ENCODE measurements around the gene OPA3.

DNA sequence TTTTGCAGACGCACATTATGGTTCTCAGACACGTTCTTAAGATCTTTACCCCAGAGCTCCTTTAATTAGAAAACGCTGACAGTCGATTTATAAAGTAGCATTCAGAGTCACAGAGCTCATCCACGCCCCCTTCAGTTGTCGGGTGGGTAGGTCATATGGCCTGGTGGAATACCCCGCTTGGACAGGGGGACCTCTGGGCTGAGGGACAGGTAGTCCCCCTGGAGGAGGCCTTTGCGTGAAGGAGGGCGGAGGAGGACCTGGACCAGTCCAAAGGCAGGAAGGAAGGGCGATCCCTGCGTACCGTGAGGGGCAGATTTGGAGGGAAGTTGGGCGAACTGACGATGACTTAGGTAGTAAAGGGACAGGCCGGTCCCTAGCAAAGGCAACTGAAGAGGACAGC is 56.9 kb downstream of the OPA3 start:
- TF ChIP-seq CTCF (IDR thresholded peaks at IDR 0.05) (no peak), POLR2A (IDR thresholded peaks at IDR 0.05) (no peak)
